Skeletal muscle tissue (tissue), 4 donors: Measurements from ENCODE around the gene C1orf74. TPM values are rescaled to one million over a fixed set of nuclear protein-coding genes. Genes with fewer than 3 reads are reported as not detected.
"Not testable (repeated sequence)": the region's sequence is repeated elsewhere in the genome, so short reads cannot be mapped to it uniquely, and the experiment has no call there.

ENCODE experiments used
- H3K27ac ChIP-seq: one replicate; pipeline ENCODE4 v1.7.0; 2013; ENCODE audit warnings: mild to moderate bottlenecking, low read depth, low read length, inconsistent platforms
- H3K27me3 ChIP-seq, 3 donors: one replicate each; pipeline ENCODE4 v1.7.0; 2013; ENCODE audit warnings: low read length in 3 of 3; ENCODE audit not compliant: control insufficient read depth in 3 of 3, insufficient read depth in 3 of 3
- H3K36me3 ChIP-seq, 3 donors: one replicate each; pipeline ENCODE4 v1.7.0; 2013; ENCODE audit warnings: low read length in 3 of 3; ENCODE audit not compliant: control insufficient read depth in 3 of 3, insufficient read depth in 3 of 3
- H3K4me1 ChIP-seq, 3 donors: one replicate each; pipeline ENCODE4 v1.7.0; 2013; ENCODE audit warnings: low read length in 3 of 3, mild to moderate bottlenecking in 3 of 3; ENCODE audit not compliant: control insufficient read depth in 3 of 3, insufficient read depth in 3 of 3
- H3K4me3 ChIP-seq, 3 donors: one replicate each; pipeline ENCODE4 v1.7.0; 2013; ENCODE audit warnings: low read length in 3 of 3
- H3K9ac ChIP-seq, 3 donors: one replicate each; pipeline ENCODE4 v1.7.0; 2013; ENCODE audit warnings: low read length in 3 of 3, mild to moderate bottlenecking in 3 of 3, moderate library complexity in 2 of 3, low read depth in 1 of 3
- H3K9me3 ChIP-seq, 3 donors: one replicate each; pipeline ENCODE4 v1.7.0; 2013; ENCODE audit warnings: low read length in 3 of 3; ENCODE audit not compliant: control insufficient read depth in 3 of 3
- total RNA-seq: library from RNA; depleted of rRNA; stranded (reverse); fragments of >200 nt; gene quantifications from one replicate; pipeline ENCODE4 v1.2.3, GENCODE V29; 2014
- donor health status: Osteomylitis.

C1orf74 gene
- total RNA-seq, 1 donor from 2014 or later, result 3.7 TPM

DNA sequence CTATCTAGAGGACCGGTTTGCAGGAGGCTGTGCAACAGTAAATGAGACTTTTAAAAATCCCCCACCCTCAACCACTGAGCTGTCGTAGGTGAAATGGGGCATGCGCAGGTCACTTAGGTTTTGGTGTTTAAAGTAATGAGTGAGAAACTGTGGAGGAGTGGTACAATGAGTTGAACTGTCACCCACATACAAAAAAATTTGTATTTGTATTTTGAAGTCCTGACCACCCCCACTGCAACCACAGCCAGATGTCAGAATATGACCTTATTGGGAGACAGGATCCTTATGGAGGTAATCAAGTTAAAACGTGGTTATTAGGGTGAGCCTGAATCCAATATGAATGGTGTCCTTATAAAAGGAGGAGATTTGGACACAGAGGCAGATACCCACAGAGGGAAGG, 23.1 kb upstream of the C1orf74 start:
- no peak overlapping the region for H3K9ac ChIP-seq
- H3K36me3 ChIP-seq, result no peaks in the 10 kb centered on the region
- H3K4me1 ChIP-seq, result peaks cover 0 to 6% (median 3%) of the 10 kb centered on the region in 3 donors
- H3K9me3 ChIP-seq, result no peaks in the 10 kb centered on the region
- H3K27ac ChIP-seq, result no peak overlapping the region
- H3K4me3 ChIP-seq, result no peak overlapping the region
- peaks cover 0 to 19% (median 5%) of the 10 kb centered on the region in 3 donors for H3K27me3 ChIP-seq

DNA sequence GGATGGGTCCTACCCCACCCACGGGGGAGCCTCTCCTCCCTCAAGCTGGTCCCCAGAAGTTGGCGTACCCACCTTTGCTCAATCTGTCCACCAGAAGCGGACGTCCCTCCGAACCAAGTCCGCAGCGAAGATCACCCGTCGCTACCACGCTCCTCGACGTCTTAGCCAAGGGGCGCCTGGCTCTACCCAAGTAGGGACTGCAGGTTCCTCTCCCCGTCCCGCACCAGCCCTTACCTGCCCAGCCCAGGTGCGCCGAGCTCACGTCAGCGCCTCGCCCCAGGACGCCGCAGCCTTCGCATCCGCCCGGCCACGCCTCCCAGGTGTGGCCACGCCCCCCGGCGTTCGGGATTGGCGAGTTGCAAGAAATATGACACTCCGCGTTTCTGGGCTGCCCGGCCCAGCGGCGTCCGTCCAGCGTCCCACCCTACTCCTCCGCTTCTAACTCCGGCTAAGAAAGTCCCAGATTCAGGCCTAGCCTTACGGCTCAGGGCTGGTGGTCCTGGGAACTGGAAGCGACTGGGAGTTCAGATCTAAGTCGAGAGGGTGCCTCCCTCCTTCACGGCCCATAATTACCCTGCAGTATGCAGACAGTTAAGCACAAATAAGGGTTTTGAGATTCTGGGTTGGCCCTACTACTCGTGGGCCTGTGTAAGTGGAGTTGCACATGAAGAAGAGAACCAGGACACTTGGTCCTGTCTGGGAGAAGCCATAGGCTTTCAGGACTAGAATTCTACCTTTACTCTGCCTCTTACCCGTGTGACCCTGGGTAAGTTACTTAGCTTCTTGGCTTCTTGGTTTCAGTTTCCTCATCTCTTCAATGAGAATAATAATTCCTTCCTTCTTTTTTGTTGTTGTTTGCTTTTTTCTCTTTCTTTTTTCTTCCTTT, 21.8 kb upstream of the C1orf74 start, which contains the start of gene IRF6:
IRF6 (minus strand) TSS at position 268 of the 886 bp plus-strand sequence. CDS start 4,729 bp downstream, outside the sequence.
- H3K27ac ChIP-seq, result no peak within 1 kb of the TSS
- peaks cover 0 to 16% (median 5%) of the 10 kb centered on the region in 3 donors for H3K27me3 ChIP-seq
- no peaks in the 10 kb centered on the region for H3K9me3 ChIP-seq
- peak within 1 kb of the TSS in 2 of 3 donors; percentile 51 for H3K4me3 ChIP-seq
- no peaks in the 10 kb centered on the region for H3K36me3 ChIP-seq
- H3K9ac ChIP-seq, result no peak within 1 kb of the TSS
- peaks cover 8 to 16% (median 12%) of the 10 kb centered on the region in 3 donors for H3K4me1 ChIP-seq

DNA sequence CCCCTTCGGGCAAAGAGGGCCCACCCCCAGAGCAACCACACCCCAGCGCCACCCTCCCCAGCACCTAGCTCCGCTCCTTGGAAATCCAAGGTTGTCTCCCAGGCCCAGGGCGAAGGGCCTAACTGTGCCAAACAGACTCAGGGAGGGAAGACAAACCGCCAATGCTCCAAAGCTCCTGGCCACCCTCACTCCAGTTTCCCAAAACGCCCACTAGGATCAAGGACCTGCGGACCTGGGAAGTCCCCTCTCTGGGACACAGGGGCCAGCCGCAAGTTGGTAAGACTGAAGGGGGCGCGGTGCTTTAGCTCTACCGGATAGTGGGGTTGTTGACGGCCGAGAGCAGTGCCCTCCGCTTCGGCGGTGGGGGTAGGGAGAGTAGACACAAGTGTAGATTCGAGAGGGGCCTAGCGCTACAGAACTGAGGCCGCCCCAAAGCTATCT, 21.0 kb upstream of the C1orf74 start:
- Histone ChIP-seq H3K9ac (no peak overlapping the region), H3K4me3 (peak overlapping the region in 1 of 3 donors; percentile 51), H3K9me3 (no peaks in the 10 kb centered on the region), H3K36me3 (no peaks in the 10 kb centered on the region), H3K27me3 (peaks cover 0 to 16% (median 5%) of the 10 kb centered on the region in 3 donors), H3K4me1 (peaks cover 8 to 17% (median 14%) of the 10 kb centered on the region in 3 donors), H3K27ac (no peak overlapping the region)

DNA sequence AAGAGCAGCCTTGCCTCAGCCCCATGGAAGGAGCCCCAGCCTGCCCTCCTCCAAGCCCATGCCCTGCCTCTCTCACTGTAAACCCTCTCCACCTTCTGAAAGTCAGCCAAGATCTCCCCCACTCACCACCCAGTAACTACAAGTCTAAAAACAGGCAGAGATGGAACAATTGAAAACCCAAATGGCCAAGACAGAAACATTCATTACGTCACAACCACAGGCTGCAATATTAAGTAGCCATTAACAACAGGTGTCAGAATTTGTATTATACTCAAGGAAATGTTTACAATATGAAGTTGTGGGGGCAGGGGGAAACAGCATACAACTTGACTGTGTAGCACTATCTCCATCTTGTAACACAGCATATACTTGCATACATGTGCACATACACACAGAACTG, 19.2 kb upstream of the C1orf74 start:
- Histone ChIP-seq H3K9ac (no peak overlapping the region), H3K36me3 (no peaks in the 10 kb centered on the region), H3K9me3 (no peaks in the 10 kb centered on the region), H3K4me3 (no peak overlapping the region), H3K27ac (no peak overlapping the region), H3K27me3 (peaks cover 0 to 16% (median 5%) of the 10 kb centered on the region in 3 donors), H3K4me1 (peaks cover 8 to 17% (median 14%) of the 10 kb centered on the region in 3 donors)

DNA sequence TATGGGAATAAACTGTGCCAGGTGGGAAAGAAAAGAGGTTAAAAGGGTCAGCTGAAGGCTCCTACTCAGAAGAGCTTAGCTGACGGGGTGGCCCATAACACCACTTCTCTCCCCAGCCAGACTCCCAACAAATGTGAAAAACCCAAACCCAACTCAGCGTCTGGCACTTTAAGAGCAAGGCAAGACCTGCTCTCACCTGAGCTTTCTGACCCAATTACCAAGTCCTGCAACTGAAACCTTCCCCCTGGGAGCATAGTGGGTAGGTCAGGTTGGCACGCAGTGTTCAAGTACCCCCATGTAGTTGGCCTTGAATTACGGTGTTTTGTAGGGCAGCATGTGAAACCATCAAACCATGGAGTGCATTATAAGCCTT, 18.4 kb upstream of the C1orf74 start:
- H3K36me3 ChIP-seq, result no peaks in the 10 kb centered on the region
- H3K4me3 ChIP-seq, result no peak overlapping the region
- H3K4me1 ChIP-seq, result peaks cover 8 to 14% (median 11%) of the 10 kb centered on the region in 3 donors
- no peaks in the 10 kb centered on the region for H3K9me3 ChIP-seq
- no peak overlapping the region for H3K27ac ChIP-seq
- peaks cover 0 to 16% (median 5%) of the 10 kb centered on the region in 3 donors for H3K27me3 ChIP-seq
- H3K9ac ChIP-seq, result no peak overlapping the region

DNA sequence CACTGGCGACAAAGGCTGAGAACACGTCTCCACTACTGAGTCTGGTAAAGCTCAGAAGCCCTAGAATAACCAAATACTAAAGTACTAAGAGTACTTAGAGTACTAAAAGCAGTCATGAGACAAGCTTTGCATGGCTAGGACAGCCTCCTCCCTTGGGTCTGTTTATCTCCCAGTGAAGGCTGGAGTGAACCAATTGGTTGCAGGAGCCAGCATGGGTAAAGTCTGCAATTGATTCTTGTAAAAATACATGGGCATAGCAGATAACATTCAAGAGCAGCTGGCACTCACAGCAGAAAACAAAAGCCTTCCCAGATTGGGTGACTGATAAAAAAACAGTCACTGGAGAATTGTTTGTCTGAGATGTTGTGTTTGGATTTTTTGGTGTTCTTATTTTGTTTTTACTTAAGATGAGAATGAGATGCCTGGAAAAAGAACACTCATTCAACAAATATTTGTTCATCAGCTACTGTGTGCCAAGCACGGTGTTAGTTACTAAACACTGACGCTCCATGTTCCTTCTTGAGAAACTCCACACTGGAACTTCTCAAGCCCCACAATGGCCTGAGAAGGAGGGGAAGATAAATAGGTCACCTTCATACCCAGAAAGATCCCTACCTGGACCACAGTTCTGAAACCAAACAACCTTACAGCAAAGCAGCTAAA, 17.9 kb upstream of the C1orf74 start:
- H3K9ac ChIP-seq, result no peak overlapping the region
- H3K9me3 ChIP-seq, result no peaks in the 10 kb centered on the region
- H3K27me3 ChIP-seq, result peaks cover 0 to 16% (median 5%) of the 10 kb centered on the region in 3 donors
- no peak overlapping the region for H3K27ac ChIP-seq
- H3K4me1 ChIP-seq, result peaks cover 8 to 14% (median 11%) of the 10 kb centered on the region in 3 donors
- H3K4me3 ChIP-seq, result no peak overlapping the region
- no peaks in the 10 kb centered on the region for H3K36me3 ChIP-seq

DNA sequence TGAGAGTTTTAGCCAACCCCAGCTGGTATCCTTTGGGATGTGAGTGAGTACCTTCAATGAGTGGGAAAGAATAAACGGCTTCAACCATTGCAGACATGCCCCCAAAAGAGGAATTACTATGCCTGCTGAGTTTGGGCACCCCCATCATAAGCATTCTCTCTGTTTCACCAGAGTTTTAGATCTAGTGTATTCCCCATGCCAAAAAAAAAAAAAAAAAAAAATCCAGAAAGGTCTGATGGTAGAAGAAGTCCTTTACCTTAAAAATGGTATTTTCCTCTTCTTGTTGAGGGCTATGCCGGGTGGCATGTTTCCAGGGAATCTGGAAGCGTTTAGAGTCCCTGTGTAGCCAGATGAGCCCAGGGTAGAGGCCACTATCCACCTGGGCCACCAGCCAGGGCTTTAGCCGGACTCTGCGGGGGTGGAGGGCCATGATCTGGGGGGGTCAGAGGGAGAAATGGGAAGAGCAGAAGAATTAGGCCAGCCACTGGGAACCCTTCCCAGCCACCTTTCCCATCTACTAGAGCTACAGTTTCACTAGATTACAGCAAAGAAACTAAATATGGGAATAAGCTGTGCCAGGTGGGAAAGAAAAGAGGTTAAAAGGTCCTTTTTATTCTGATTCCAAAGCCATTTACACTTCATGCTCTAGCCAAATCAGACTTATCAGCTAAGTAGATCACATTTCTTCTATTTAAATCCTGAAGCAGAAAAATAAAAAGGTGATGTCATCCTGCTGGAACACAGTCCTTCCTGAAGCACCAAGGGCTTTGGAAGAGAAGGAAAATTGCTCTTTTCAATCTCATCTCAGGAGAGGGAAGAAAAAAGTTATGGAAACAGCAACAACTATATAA, 16.9 kb upstream of the C1orf74 start:
- Histone ChIP-seq H3K36me3 (no peaks in the 10 kb centered on the region), H3K9me3 (no peaks in the 10 kb centered on the region), H3K4me1 (peaks cover 8 to 14% (median 11%) of the 10 kb centered on the region in 3 donors), H3K9ac (no peak overlapping the region), H3K4me3 (no peak overlapping the region), H3K27ac (no peak overlapping the region), H3K27me3 (peaks cover 0 to 16% (median 5%) of the 10 kb centered on the region in 3 donors)

DNA sequence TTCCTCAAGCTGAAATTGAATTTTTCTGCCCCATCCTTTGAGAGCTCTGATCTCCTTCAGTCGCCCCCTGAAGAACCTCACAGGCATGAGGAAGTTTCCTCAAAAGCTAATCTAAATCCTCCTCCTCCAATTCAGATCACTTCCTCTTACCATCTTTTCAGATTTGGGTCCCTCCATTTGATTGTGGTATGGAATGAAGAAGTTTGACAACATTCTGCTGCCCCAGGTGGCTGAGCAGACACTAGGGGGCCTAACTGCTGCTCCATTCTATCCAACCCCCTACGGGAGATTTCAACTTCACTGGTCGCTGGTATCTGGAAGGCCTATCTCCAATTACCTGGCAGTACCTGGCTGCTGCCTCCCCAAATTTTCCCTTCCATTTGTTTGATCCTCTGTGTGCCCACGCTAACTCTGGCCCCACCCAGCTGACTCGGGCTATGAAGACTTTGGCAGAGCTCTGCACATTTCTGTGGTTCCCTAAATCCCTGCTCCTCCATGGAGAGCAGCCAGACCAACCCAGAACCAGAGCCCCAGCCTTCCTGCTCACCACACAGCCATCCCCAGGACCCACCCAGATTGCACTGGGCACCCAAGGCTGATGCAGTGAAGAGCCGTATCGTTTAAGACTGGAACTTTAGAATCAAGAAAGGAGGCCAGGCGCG, 13.8 kb upstream of the C1orf74 start:
- no peak overlapping the region for H3K9ac ChIP-seq
- H3K4me1 ChIP-seq, result peaks cover 8 to 11% (median 10%) of the 10 kb centered on the region in 3 donors
- H3K27ac ChIP-seq, result no peak overlapping the region
- H3K9me3 ChIP-seq, result no peaks in the 10 kb centered on the region
- no peak overlapping the region for H3K4me3 ChIP-seq
- peaks cover 0 to 5% (median 0%) of the 10 kb centered on the region in 3 donors for H3K27me3 ChIP-seq
- H3K36me3 ChIP-seq, result no peaks in the 10 kb centered on the region

DNA sequence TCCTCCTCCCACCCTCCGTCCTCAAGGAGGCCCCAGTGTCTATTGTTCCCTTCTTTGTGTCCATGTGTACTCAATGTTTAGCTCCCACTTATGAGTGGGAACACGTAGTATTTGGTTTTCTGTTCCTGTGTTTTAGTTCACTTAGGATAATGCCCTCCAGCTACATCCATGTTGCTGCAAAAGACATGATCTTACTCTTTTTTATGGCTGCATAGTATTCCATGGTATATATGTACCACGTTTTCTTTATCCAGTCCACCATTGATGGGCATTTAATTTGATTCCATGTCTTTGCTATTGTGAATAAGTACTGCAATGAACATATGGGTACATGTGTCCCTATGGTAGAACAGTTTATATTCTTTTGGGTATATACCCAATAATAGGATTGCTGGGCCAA, 9.4 kb upstream of the C1orf74 start:
- H3K4me1 ChIP-seq, H3K27ac ChIP-seq, H3K4me3 ChIP-seq, H3K9me3 ChIP-seq, H3K9ac ChIP-seq, H3K36me3 ChIP-seq: not testable (repeated sequence)
- H3K27me3 ChIP-seq, result peaks cover 8 to 12% (median 10%) of the 10 kb centered on the region in 3 donors
